ENCODE results near the gene GM2A. TPM values are rescaled to one million over a fixed set of nuclear protein-coding genes. Genes with fewer than 3 reads are reported as not detected.

Gene GM2A
- total RNA-seq, 4 donors from 2014 or later = 15.4 to 23.8 (median 18.8) TPM

DNA sequence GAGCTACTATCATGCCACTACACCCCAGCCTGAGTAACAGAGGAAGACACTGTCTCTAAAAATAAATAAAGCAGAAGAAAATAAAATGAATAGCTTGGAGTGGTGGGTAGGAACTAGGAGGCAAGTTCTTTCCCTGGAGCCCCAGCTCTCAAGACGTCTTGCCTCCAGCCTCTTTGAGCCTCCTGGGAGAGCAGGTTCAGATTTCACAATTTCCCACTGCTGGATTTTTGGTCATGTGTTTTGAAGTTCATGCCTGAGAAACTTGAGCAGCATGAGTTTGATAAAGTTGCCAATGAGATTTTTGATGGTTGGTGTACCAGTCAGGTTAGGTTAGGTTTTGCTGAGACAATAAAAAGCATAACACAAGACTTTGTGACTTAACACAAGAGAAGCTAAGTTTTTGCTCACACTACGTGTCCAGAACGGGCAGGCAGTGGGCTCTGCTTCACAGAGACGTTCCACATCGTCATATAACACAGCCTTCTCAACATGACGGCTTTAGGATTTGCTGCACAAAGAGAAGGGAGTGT, 25.0 kb upstream of the GM2A start:
- peaks cover 6% of the 10 kb centered on the region in 2 donors for H3K4me1 ChIP-seq
- no peak for DNase-seq
- H3K36me3 ChIP-seq = no peaks in the 10 kb centered on the region
- TF ChIP-seq, protein P1, sequence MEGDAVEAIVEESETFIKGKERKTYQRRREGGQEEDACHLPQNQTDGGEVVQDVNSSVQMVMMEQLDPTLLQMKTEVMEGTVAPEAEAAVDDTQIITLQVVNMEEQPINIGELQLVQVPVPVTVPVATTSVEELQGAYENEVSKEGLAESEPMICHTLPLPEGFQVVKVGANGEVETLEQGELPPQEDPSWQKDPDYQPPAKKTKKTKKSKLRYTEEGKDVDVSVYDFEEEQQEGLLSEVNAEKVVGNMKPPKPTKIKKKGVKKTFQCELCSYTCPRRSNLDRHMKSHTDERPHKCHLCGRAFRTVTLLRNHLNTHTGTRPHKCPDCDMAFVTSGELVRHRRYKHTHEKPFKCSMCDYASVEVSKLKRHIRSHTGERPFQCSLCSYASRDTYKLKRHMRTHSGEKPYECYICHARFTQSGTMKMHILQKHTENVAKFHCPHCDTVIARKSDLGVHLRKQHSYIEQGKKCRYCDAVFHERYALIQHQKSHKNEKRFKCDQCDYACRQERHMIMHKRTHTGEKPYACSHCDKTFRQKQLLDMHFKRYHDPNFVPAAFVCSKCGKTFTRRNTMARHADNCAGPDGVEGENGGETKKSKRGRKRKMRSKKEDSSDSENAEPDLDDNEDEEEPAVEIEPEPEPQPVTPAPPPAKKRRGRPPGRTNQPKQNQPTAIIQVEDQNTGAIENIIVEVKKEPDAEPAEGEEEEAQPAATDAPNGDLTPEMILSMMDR (IDR thresholded peaks at IDR 0.05) = no peak
- TF ChIP-seq POLR2A (IDR thresholded peaks at IDR 0.05) = no peak
- H3K4me3 ChIP-seq (replicated peaks in 1 of 3) = no peak overlapping the region
- H3K27me3 ChIP-seq = no peaks in the 10 kb centered on the region
- intact Hi-C loops (cut with DNase I) = no loop called here
- no peaks in the 10 kb centered on the region for H3K9me3 ChIP-seq
- H3K27ac ChIP-seq = no peak overlapping the region
- WGBS, 2 donors = 71% methylated on average over 6 of the region's 6 CpGs

DNA sequence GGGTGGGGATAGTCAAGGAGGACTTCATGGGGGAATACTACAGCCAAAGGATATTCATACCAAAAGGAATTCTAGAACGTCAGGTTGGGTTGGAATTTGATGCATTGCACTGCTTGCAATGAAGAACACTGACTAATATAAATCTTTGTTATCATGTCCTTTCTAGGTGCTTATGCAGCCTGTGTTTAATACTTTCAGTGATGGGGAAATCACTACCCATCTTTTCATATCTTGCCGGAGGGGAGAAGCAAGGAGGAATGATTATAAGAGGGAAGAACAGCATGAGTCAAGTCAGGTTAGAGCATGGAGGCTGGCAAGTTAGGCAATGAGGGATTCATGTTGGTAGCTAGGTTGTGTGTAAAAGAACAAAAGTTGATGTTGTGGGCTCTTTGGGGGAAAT, 24.0 kb upstream of the GM2A start:
- Histone ChIP-seq H3K4me1 (peaks cover 5 to 9% of the 10 kb centered on the region in 2 donors), H3K9me3 (no peaks in the 10 kb centered on the region), H3K27ac (no peak overlapping the region), H3K27me3 (no peaks in the 10 kb centered on the region), H3K4me3 (replicated peaks in 1 of 3) (no peak overlapping the region), H3K36me3 (no peaks in the 10 kb centered on the region)
- 86 to 91% methylated on average over 2 of the region's 2 CpGs for WGBS, 2 donors
- DNase-seq = no peak
- TF ChIP-seq, protein P1 (IDR thresholded peaks at IDR 0.05) = no peak
- no peak for TF ChIP-seq POLR2A (IDR thresholded peaks at IDR 0.05)
- intact Hi-C loops (cut with DNase I) = no loop called here

DNA sequence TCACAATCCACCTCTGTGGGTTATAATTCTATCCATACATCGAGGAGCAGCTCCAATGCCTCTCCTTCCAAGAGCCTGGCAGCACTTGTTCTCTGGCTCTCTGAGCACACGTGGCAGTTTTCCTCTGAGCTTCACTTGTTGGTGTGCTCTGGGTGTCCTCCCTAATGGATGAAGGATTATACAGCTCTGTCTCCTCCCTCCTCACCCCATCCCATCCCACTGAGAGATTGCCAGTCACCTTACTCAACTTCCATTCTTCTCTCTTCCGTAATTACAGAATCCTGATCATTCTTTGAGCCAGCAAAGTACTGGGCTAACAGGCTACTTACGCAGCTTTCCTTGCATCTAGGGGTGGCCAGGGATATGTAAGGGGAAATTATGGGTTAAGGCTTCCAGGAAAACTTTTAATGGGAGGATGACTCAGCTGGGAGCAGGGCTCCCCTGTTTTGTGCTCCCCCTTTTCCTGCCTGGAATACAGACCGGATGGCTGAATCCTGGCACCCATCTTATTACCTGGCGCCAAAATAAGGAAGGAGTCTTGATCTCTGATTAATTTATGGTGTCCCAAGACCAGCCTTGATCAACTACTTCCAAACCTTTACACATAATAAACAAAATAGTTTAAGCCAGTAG, 22.8 kb upstream of the GM2A start:
- H3K27me3 ChIP-seq = no peaks in the 10 kb centered on the region
- TF ChIP-seq POLR2A (IDR thresholded peaks at IDR 0.05) = no peak
- TF ChIP-seq, protein P1 (IDR thresholded peaks at IDR 0.05) = no peak
- no peaks in the 10 kb centered on the region for H3K9me3 ChIP-seq
- no peak for DNase-seq
- intact Hi-C loops (cut with DNase I) = no loop called here
- H3K27ac ChIP-seq = no peak overlapping the region
- 60 to 61% methylated on average over 6 of the region's 6 CpGs for WGBS, 2 donors
- H3K36me3 ChIP-seq = no peaks in the 10 kb centered on the region
- no peak overlapping the region for H3K4me3 ChIP-seq (replicated peaks in 1 of 3)
- H3K4me1 ChIP-seq = peaks cover 4 to 15% of the 10 kb centered on the region in 2 donors

DNA sequence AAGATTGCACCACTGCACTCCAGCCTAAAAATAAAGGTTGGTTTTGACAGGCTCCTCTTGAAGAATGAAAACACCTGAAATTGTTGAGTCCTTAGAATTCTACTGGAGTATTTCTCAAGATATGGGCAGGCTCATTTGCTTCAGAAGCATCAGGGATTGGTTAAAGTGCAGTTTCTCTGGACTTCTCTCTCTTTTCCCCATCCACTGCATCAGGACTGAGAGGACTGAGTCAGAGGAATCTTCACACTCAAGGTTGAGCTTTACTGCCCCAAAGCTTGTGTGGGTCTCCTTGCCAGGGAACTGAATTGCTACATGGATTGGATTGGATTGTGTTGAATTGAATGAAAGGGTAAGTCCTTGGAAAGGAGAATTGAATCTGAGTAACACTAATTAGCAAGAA, 21.6 kb upstream of the GM2A start:
- intact Hi-C loops (cut with DNase I) = no loop called here
- peaks cover 4 to 15% of the 10 kb centered on the region in 2 donors for H3K4me1 ChIP-seq

DNA sequence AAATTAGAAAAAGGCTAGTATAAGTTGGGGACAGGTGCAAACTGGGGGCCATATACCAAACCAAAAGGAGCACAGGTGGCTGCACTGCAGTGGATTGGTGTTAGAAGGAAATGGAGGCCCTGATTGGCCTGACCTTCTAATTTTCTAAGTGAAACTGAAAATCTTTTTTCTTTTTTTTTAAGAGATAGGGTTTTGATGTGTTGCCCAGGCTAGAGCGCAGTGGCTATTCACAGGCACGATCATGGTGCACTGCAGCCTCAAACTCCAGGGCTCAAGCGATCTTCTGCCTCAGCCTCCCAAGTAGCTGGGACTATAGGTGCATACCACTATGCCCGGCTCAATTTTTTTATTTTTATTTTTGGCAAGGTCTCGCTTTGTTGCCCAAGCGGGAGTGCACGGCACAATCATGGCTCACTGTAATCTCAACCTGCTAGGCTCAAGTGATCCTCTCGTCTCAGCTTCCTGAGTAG, 19.3 kb upstream of the GM2A start:
- Histone ChIP-seq H3K4me3 (replicated peaks in 1 of 3) (no peak overlapping the region), H3K36me3 (no peaks in the 10 kb centered on the region), H3K27ac (no peak overlapping the region), H3K9me3 (no peaks in the 10 kb centered on the region), H3K27me3 (no peaks in the 10 kb centered on the region), H3K4me1 (peaks cover 4 to 15% of the 10 kb centered on the region in 2 donors)
- TF ChIP-seq, protein P1 (IDR thresholded peaks at IDR 0.05) = no peak
- no peak for TF ChIP-seq POLR2A (IDR thresholded peaks at IDR 0.05)
- DNase-seq = no peak
- intact Hi-C loops (cut with DNase I) = no loop called here
- 63 to 68% methylated on average over 8 of the region's 8 CpGs for WGBS, 2 donors

More for the DNA sequence above, 21.6 kb upstream of the GM2A start:
- no peaks in the 10 kb centered on the region for H3K27me3 ChIP-seq
- H3K27ac ChIP-seq = no peak overlapping the region
- H3K36me3 ChIP-seq = no peaks in the 10 kb centered on the region
- no peak overlapping the region for H3K4me3 ChIP-seq (replicated peaks in 1 of 3)
- no peaks in the 10 kb centered on the region for H3K9me3 ChIP-seq
- no peak for TF ChIP-seq POLR2A (IDR thresholded peaks at IDR 0.05)
- TF ChIP-seq, protein P1 (IDR thresholded peaks at IDR 0.05) = no peak
- DNase-seq = no peak
